H1 (cell line): Measurements from ENCODE around the gene TBC1D17. TPM values are rescaled to one million over a fixed set of nuclear protein-coding genes. Genes with fewer than 3 reads are reported as not detected.
"Not testable (repeated sequence)": the region's sequence is repeated elsewhere in the genome, so short reads cannot be mapped to it uniquely, and the experiment has no call there.

ENCODE experiments used
- CTCF ChIA-PET: fragments of 300-600 bp; sonication (Branson Sonifier 250); formaldehyde crosslinking; loops from one replicate; lab custom pipeline; 2021; ENCODE audit not compliant: partially characterized antibody; lab: Charles Lee
- POLR2A ChIA-PET: fragments of 300-600 bp; sonication (Branson Sonifier 250); formaldehyde crosslinking; loops from one replicate; lab custom pipeline; 2021; ENCODE audit warnings: inconsistent platforms; ENCODE audit not compliant: partially characterized antibody; lab: Charles Lee
- DNase-seq, 2 experiments: peaks; one replicate each; pipeline versions ENCODE4 v3.0.0 to v3.0.0-alpha.2; 2010 to 2022; ENCODE audit warnings: low spot score in 2 of 2, low read depth in 1 of 2, mixed read lengths in 1 of 2
- FAIRE-seq: peaks from 2 replicates; lab custom pipeline; 2011; peaks lifted over from hg19 to GRCh38; lab: Jason Lieb, UNC
- H2AFZ ChIP-seq: 2 replicates; pipeline ENCODE4 v1.8.1; 2012; ENCODE audit warnings: low read length, inconsistent platforms
- H2AK5ac ChIP-seq: 2 replicates; pipeline ENCODE4 v1.6.1; 2013; ENCODE audit warnings: low read depth, low read length
- H2BK120ac ChIP-seq: replicated peaks from 2 replicates; pipeline ENCODE3; 2013; ENCODE audit warnings: low read depth, low read length, inconsistent platforms
- H2BK12ac ChIP-seq: 2 replicates; pipeline ENCODE4 v1.6.1; 2013; ENCODE audit warnings: low read depth, low read length
- H2BK15ac ChIP-seq: 2 replicates; pipeline ENCODE4 v1.6.1; 2013; ENCODE audit warnings: low read length
- H2BK20ac ChIP-seq: 2 replicates; pipeline ENCODE4 v1.6.1; 2013; ENCODE audit warnings: low read length
- H2BK5ac ChIP-seq: 2 replicates; pipeline ENCODE4 v1.6.1; 2013; ENCODE audit warnings: low read depth, low read length
- H3K14ac ChIP-seq: 2 replicates; pipeline ENCODE4 v1.6.1; 2013; ENCODE audit warnings: inconsistent platforms; ENCODE audit not compliant: insufficient read length
- H3K18ac ChIP-seq: 2 replicates; pipeline ENCODE4 v1.6.1; 2013; ENCODE audit warnings: low read length; ENCODE audit errors: extremely low read depth
- H3K23ac ChIP-seq: 2 replicates; pipeline ENCODE4 v1.6.1; 2013; ENCODE audit warnings: inconsistent platforms; ENCODE audit not compliant: insufficient read length
- H3K23me2 ChIP-seq: 2 replicates; pipeline ENCODE4 v1.6.1; 2013; ENCODE audit warnings: low read depth, low read length
- H3K27ac ChIP-seq: 2 replicates; pipeline ENCODE4 v1.6.1; 2011; ENCODE audit warnings: low read depth, low read length, inconsistent platforms
- H3K27me3 ChIP-seq, 4 experiments: replicated peaks in 1 of 4; 1 replicate in 1 of 4; 2 replicates in 3 of 4; pipeline versions ENCODE4 v1.6.1 to v1.8.1; 2011 to 2013; ENCODE audit warnings: low read length in 3 of 4, mild to moderate bottlenecking in 3 of 4, inconsistent platforms in 2 of 4, mixed read lengths in 2 of 4, moderate library complexity in 1 of 4; ENCODE audit not compliant: control insufficient read depth in 3 of 4, insufficient read depth in 3 of 4; ENCODE audit errors: extremely low read depth in 1 of 4
- H3K36me3 ChIP-seq, 4 experiments: 2 replicates each; pipeline versions ENCODE4 v1.6.1 to v1.8.1; 2011 to 2013; ENCODE audit warnings: mild to moderate bottlenecking in 4 of 4, low read length in 3 of 4, moderate library complexity in 2 of 4, control low read depth in 1 of 4, inconsistent platforms in 1 of 4; ENCODE audit not compliant: insufficient read depth in 4 of 4, control insufficient read depth in 2 of 4
- H3K4ac ChIP-seq: replicated peaks from 2 replicates; pipeline ENCODE3; 2013; ENCODE audit warnings: low read length, low read depth, mixed read lengths, inconsistent platforms; ENCODE audit not compliant: insufficient read length
- H3K4me1 ChIP-seq, 4 experiments: replicated peaks in 1 of 4; 1 replicate in 1 of 4; 2 replicates in 3 of 4; pipeline versions ENCODE4 v1.6.1 to v1.8.1; 2011 to 2013; ENCODE audit warnings: low read length in 3 of 4, inconsistent platforms in 2 of 4, mixed read lengths in 1 of 4; ENCODE audit not compliant: insufficient read depth in 4 of 4, control insufficient read depth in 3 of 4
- H3K4me2 ChIP-seq, 2 experiments: 2 replicates each; pipeline versions ENCODE4 v1.6.1 to v1.8.1; 2011 to 2013; ENCODE audit warnings: low read depth in 2 of 2, low read length in 2 of 2, control low read depth in 1 of 2, inconsistent platforms in 1 of 2, mild to moderate bottlenecking in 1 of 2; ENCODE audit not compliant: insufficient read depth in 1 of 2
- H3K4me3 ChIP-seq, 4 experiments: fragments of 200-600, 300-600 bp in 1 of 4; sonication (generic), shearing (Covaris generic), sonication (Bioruptor Twin) in 1 of 4; 2 replicates each; pipeline versions ENCODE4 v1.5.1 to v1.8.1; 2011 to 2016; ENCODE audit warnings: low read length in 4 of 4, low read depth in 3 of 4, control low read depth in 2 of 4, inconsistent platforms in 2 of 4, mild to moderate bottlenecking in 2 of 4, mixed read lengths in 1 of 4, moderate library complexity in 1 of 4; ENCODE audit not compliant: insufficient read depth in 2 of 4; ENCODE audit errors: extremely low read depth in 1 of 4
- H3K56ac ChIP-seq: replicated peaks from 2 replicates; pipeline ENCODE3; 2013; ENCODE audit warnings: low read depth, mild to moderate bottlenecking, mixed read lengths, low read length, inconsistent platforms; ENCODE audit not compliant: insufficient read length
- H3K79me1 ChIP-seq: 2 replicates; pipeline ENCODE4 v1.6.1; 2013; ENCODE audit warnings: low read depth, low read length, control low read depth
- H3K79me2 ChIP-seq, 2 experiments: 2 replicates each; pipeline versions ENCODE4 v1.6.1 to v1.8.1; 2012 to 2013; ENCODE audit warnings: low read length in 2 of 2, mild to moderate bottlenecking in 2 of 2, inconsistent platforms in 1 of 2; ENCODE audit not compliant: insufficient read depth in 2 of 2, control insufficient read depth in 1 of 2
- H3K9ac ChIP-seq, 4 experiments: replicated peaks in 1 of 4; 1 replicate in 1 of 4; 2 replicates in 3 of 4; pipeline versions ENCODE4 v1.6.1 to v1.8.1; 2011 to 2013; ENCODE audit warnings: low read depth in 3 of 4, low read length in 3 of 4, control low read depth in 2 of 4, mild to moderate bottlenecking in 2 of 4, moderate library complexity in 2 of 4, inconsistent platforms in 1 of 4; ENCODE audit errors: extremely low read depth in 1 of 4
- H3K9me3 ChIP-seq, 2 experiments: 2 replicates each; pipeline versions ENCODE4 v1.6.1 to v1.8.1; 2012 to 2013; ENCODE audit warnings: mild to moderate bottlenecking in 2 of 2, moderate library complexity in 2 of 2, control low read depth in 1 of 2, inconsistent platforms in 1 of 2, low read depth in 1 of 2, low read length in 1 of 2, mixed read lengths in 1 of 2; ENCODE audit not compliant: insufficient read depth in 2 of 2
- H4K20me1 ChIP-seq, 2 experiments: replicated peaks in 1 of 2; 2 replicates each; pipeline versions ENCODE3 to v1.8.1; 2011 to 2013; ENCODE audit warnings: inconsistent platforms in 2 of 2, low read length in 2 of 2, mild to moderate bottlenecking in 1 of 2; ENCODE audit not compliant: insufficient read depth in 2 of 2, control insufficient read depth in 1 of 2
- H4K5ac ChIP-seq: 2 replicates; pipeline ENCODE4 v1.6.1; 2013; ENCODE audit warnings: low read length, low read depth, mixed read lengths, inconsistent platforms; ENCODE audit not compliant: insufficient read length
- H4K8ac ChIP-seq: 2 replicates; pipeline ENCODE4 v1.8.0; 2013; ENCODE audit warnings: mild to moderate bottlenecking, moderate library complexity, low read length, inconsistent platforms; ENCODE audit not compliant: insufficient read depth; ENCODE audit errors: extremely low read depth
- H4K91ac ChIP-seq: replicated peaks from 2 replicates; pipeline ENCODE3; 2013; ENCODE audit warnings: low read length, mixed read lengths, inconsistent platforms; ENCODE audit not compliant: insufficient read length
- WGBS, 2 experiments: shearing (Covaris generic) in 1 of 2; methylation state at CpG; one replicate each; pipeline versions ENCODE4 v1.1.6 to v1.1.7; 2013 to 2015; ENCODE audit warnings: low lambda C conversion rate in 2 of 2, mixed read lengths in 2 of 2, inconsistent platforms in 1 of 2, low coverage in 1 of 2, missing lambda C conversion rate in 1 of 2; ENCODE audit not compliant: insufficient replicate concordance in 2 of 2, insufficient coverage in 1 of 2, insufficient read length in 1 of 2; ENCODE audit errors: extremely low coverage in 1 of 2, missing lambda C conversion rate in 1 of 2; 5-methylcytosine and 5-hydroxymethylcytosine counted together
- polyA plus RNA-seq, 7 experiments: library from polyadenylated mRNA; depleted of rRNA in 3 of 7; stranded (reverse) in 5 of 7; unstranded in 2 of 7; fragments of >200 nt in 5 of 7; fragments of 200-250 nt in 2 of 7; gene quantifications; 1 replicate in 5 of 7; 2 replicates in 1 of 7; 4 replicates in 1 of 7; pipeline versions ENCODE4 v1.2.1 to v1.2.3, GENCODE V29; 2011 to 2013; ENCODE audit warnings: missing spikeins in 2 of 7, mixed read lengths in 2 of 7
- total RNA-seq: library from RNA; stranded (reverse); fragmentation: NEBNext Ultra II Directional; extraction: Animal tissue kit (Norgen Biotek cat#: 25700); gene quantifications from 2 replicates; pipeline ENCODE4 v1.2.1, GENCODE V29; 2021

TBC1D17 gene
- total and polyA plus RNA-seq, 2 of the 8 experiments (the other 6 are each of a cell fraction or from before 2014, with no cell fraction given) = 30.3 to 44.9 TPM

GRCh38 chr19:49924881-49925210, 47.3 kb downstream of the TBC1D17 start:
- H3K14ac ChIP-seq, H3K56ac ChIP-seq, H3K9ac ChIP-seq, H3K23me2 ChIP-seq, H4K8ac ChIP-seq, H2AFZ ChIP-seq, H3K4me2 ChIP-seq, H2BK12ac ChIP-seq, H4K5ac ChIP-seq, H2BK20ac ChIP-seq, H3K4me3 ChIP-seq, H2AK5ac ChIP-seq, FAIRE-seq, H3K9me3 ChIP-seq, H3K27me3 ChIP-seq, DNase-seq, H3K18ac ChIP-seq, H3K23ac ChIP-seq, H2BK15ac ChIP-seq, H3K27ac ChIP-seq, H3K4ac ChIP-seq, H4K91ac ChIP-seq, H2BK120ac ChIP-seq: not testable (repeated sequence)
- Histone ChIP-seq H3K36me3 (peaks cover 19 to 48% (median 34%) of the 10 kb centered on the region in 4 experiments), H3K79me1 (peaks cover 22% of the 10 kb centered on the region), H2BK5ac (peak overlapping the region; percentile 40; the same call in 1 of the 2 replicates), H3K4me1 (peaks cover 0 to 19% (median 4%) of the 10 kb centered on the region in 4 experiments; a peak in 5 of 7 replicates), H3K79me2 (peaks cover 24 to 90% of the 10 kb centered on the region in 2 experiments), H4K20me1 (peaks cover 37 to 50% of the 10 kb centered on the region in 2 experiments)
- ChIA-PET POLR2A (interaction anchor here (0.6 to 15.1 kb wide), 9 partner anchors 9 to 912 kb away, joined by 3 to 373 read pairs (median 4); partner anchors contain the start of genes AKT1S1 and IL4I1), CTCF (interaction anchor here (0.9 kb wide), 1 partner anchor 13 kb away, joined by 3 read pairs; no protein-coding TSS in a partner anchor)
- WGBS, 2 experiments = 94% methylated on average over 13 of the region's 13 CpGs; no CpG with 5 or more reads in 1 of the 2 experiments
